KMS-11 (cell line): Measurements from ENCODE around the gene SMARCE1.

Source experiments
- H2AFZ ChIP-seq: fragments of 200-600 bp; sonication (generic); 2 replicates; pipeline ENCODE4 v1.6.1; 2016; ENCODE audit warnings: antibody characterized with exemption, mixed run types, low read depth
- H3K27ac ChIP-seq: fragments of 200-600 bp; sonication (generic); 2 replicates; pipeline ENCODE4 v1.6.1; 2016; ENCODE audit warnings: mild to moderate bottlenecking, mixed run types
- H3K27me3 ChIP-seq: fragments of 200-600 bp; sonication (generic); 2 replicates; pipeline ENCODE4 v1.6.1; 2017; ENCODE audit warnings: mild to moderate bottlenecking, low read depth, mixed run types, moderate library complexity; ENCODE audit not compliant: insufficient read depth
- H3K36me3 ChIP-seq: fragments of 200-600 bp; sonication (generic); 2 replicates; pipeline ENCODE4 v1.6.1; 2017; ENCODE audit warnings: mild to moderate bottlenecking, mixed run types; ENCODE audit not compliant: insufficient read depth
- H3K4me1 ChIP-seq: fragments of 200-600 bp; sonication (generic); 2 replicates; pipeline ENCODE4 v1.6.1; 2016; ENCODE audit warnings: mild to moderate bottlenecking, low read depth, mixed run types; ENCODE audit not compliant: poor library complexity, severe bottlenecking
- H3K4me2 ChIP-seq: fragments of 200-600 bp; sonication (generic); 2 replicates; pipeline ENCODE4 v1.7.0; 2016; ENCODE audit warnings: mild to moderate bottlenecking, mixed run types
- H3K4me3 ChIP-seq: fragments of 200-600 bp; sonication (generic); IDR thresholded peaks from 2 replicates; pipeline ENCODE4 v1.6.1; 2017; ENCODE audit warnings: low read depth, low read length, mixed read lengths; ENCODE audit not compliant: insufficient read depth
- H3K79me2 ChIP-seq: fragments of 200-600 bp; sonication (generic); 2 replicates; pipeline ENCODE4 v1.6.1; 2016; ENCODE audit warnings: low read depth, mixed run types; ENCODE audit not compliant: insufficient read depth
- H3K9ac ChIP-seq: fragments of 200-600 bp; sonication (generic); 2 replicates; pipeline ENCODE4 v1.6.1; 2016; ENCODE audit warnings: mild to moderate bottlenecking, mixed run types
- H4K20me1 ChIP-seq: fragments of 200-600 bp; sonication (generic); 2 replicates; pipeline ENCODE4 v1.6.1; 2016; ENCODE audit warnings: mild to moderate bottlenecking, mixed run types; ENCODE audit not compliant: insufficient read depth
- TF ChIP-seq, protein P1 (sequence below): fragments of 200-600 bp; sonication (generic); conservative IDR thresholded peaks from 2 replicates; pipeline ENCODE4 v1.6.1; 2017; ENCODE audit warnings: low read depth, mild to moderate bottlenecking, antibody characterized with exemption, low read length, moderate library complexity, mixed read lengths

SMARCE1 gene

DNA sequence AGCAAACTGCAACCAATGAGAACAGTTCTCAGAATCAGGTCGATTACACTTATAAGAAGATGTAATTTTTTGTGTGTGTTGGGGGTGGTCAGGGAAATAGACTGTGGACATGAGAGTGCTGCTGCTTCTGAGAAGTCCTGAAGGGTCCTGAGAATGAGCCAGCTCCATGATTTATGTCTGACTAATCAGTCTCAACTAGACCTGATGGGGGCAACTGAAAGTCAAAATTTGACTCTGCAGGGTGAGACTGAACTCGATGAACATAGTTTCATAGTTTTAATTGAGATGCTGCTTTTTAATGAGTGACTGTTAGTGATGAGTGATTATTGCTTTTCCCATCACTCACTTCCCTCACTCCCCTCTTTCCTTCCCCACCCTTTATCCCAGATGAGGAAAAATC lies 37.3 kb downstream of the SMARCE1 start:
- Histone ChIP-seq H3K27ac (no peak overlapping the region), H4K20me1 (no peaks in the 10 kb centered on the region), H2AFZ (no peak overlapping the region), H3K27me3 (no peaks in the 10 kb centered on the region), H3K79me2 (no peaks in the 10 kb centered on the region), H3K4me3 (no peak overlapping the region), H3K4me1 (peaks cover 8% of the 10 kb centered on the region), H3K9ac (no peak overlapping the region), H3K36me3 (no peaks in the 10 kb centered on the region), H3K4me2 (no peak overlapping the region)
- TF ChIP-seq, protein P1, sequence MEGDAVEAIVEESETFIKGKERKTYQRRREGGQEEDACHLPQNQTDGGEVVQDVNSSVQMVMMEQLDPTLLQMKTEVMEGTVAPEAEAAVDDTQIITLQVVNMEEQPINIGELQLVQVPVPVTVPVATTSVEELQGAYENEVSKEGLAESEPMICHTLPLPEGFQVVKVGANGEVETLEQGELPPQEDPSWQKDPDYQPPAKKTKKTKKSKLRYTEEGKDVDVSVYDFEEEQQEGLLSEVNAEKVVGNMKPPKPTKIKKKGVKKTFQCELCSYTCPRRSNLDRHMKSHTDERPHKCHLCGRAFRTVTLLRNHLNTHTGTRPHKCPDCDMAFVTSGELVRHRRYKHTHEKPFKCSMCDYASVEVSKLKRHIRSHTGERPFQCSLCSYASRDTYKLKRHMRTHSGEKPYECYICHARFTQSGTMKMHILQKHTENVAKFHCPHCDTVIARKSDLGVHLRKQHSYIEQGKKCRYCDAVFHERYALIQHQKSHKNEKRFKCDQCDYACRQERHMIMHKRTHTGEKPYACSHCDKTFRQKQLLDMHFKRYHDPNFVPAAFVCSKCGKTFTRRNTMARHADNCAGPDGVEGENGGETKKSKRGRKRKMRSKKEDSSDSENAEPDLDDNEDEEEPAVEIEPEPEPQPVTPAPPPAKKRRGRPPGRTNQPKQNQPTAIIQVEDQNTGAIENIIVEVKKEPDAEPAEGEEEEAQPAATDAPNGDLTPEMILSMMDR: no peak

DNA sequence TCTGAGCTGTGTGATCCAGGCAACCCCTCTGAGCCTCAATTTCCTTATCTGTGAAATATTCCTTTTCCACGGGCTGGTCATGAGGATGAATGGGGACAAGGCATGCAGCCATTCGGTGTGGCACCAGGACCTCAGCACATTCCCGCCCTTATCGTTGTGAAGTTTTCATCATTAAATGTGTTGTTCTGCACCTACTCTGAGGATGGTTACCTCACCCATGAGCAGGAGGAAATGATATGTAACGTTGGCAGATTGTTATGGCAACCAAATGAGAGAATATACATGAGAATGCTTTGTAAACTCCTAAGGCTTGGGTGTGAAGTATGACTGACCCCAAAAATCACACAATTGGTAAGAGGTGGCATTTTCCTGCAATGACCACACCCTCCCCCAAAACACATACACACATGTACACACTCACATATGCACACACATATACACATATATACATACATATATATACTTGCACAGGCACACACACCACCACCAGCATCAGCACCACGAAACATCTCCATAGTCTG lies 39.5 kb downstream of the SMARCE1 start:
- H3K79me2 ChIP-seq: no peaks in the 10 kb centered on the region
- no peak overlapping the region for H3K9ac ChIP-seq
- no peaks in the 10 kb centered on the region for H3K4me1 ChIP-seq
- H2AFZ ChIP-seq: no peak overlapping the region
- no peak overlapping the region for H3K4me3 ChIP-seq
- no peak overlapping the region for H3K4me2 ChIP-seq
- H3K27me3 ChIP-seq: no peaks in the 10 kb centered on the region
- H4K20me1 ChIP-seq: no peaks in the 10 kb centered on the region
- no peak overlapping the region for H3K27ac ChIP-seq
- TF ChIP-seq, protein P1: no peak
- H3K36me3 ChIP-seq: no peaks in the 10 kb centered on the region

DNA sequence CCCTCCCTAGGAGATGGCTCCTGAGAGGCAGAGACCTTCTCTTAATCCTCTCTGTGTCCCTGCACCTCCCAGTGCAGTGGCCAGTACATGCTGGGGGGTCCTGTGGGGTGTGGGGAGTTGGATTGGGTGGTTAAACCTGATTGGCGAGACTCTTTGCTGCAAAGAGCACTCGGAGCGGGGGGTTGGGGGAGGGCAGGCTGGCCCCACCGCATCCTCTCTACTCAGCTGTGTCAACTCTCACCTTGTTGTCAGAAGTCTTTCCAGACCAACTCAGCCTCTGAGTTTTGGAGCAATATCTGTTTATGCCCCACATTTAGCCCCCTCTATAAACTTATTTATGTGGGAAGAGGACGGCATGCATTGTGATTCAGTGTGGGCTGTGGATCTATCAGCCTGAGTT lies 40.0 kb downstream of the SMARCE1 start:
- Histone ChIP-seq H2AFZ (no peak overlapping the region), H3K27me3 (no peaks in the 10 kb centered on the region), H4K20me1 (no peaks in the 10 kb centered on the region), H3K4me3 (no peak overlapping the region), H3K4me1 (no peaks in the 10 kb centered on the region), H3K36me3 (no peaks in the 10 kb centered on the region), H3K79me2 (no peaks in the 10 kb centered on the region), H3K27ac (no peak overlapping the region), H3K9ac (no peak overlapping the region), H3K4me2 (no peak overlapping the region)
- TF ChIP-seq, protein P1: no peak

DNA sequence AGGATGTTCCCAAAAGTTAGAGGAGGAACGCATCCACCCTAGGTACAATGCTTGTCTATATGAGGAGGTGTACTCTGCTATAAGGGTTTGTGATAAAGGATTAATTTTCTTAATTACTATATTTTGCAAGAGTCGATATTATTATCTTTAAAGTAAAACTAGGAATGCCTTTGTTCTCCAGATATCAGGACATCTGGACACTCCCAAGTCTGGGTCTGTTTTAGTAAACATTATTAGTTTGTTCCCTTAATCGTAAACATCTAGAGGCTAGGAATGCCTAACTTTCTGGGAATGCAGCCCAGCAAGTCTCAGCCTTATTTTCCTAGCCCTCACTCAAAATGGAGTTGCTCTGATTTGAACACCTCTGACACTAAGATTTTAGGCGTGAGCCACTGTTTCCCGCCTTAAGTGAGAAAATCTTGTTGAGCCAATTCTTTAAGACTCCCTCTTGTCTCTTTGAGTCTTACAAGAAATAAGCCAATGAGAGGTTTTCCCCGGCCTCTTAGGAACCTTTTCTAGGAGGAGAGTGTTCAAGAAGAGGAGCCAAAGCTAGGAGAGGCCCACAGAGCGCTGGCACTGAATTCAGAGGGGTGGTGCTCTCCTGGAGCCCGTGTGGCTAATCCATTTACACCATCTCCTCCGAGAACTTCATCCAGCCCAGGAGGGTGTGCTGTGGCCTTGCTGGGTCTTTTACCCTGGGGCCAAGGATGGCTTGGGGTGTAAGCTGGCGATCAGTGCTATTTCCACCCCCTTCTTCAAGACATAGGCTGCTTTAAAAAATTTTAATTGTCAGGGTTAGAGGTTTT lies 40.9 kb downstream of the SMARCE1 start:
- Histone ChIP-seq H3K4me1 (no peaks in the 10 kb centered on the region), H3K36me3 (no peaks in the 10 kb centered on the region), H3K27ac (no peak overlapping the region), H3K4me3 (no peak overlapping the region), H2AFZ (no peak overlapping the region), H3K4me2 (no peak overlapping the region), H3K27me3 (no peaks in the 10 kb centered on the region), H4K20me1 (no peaks in the 10 kb centered on the region), H3K79me2 (no peaks in the 10 kb centered on the region), H3K9ac (no peak overlapping the region)
- TF ChIP-seq, protein P1: no peak
